ENCODE data around the gene ZNF646.

Gene ZNF646

DNA sequence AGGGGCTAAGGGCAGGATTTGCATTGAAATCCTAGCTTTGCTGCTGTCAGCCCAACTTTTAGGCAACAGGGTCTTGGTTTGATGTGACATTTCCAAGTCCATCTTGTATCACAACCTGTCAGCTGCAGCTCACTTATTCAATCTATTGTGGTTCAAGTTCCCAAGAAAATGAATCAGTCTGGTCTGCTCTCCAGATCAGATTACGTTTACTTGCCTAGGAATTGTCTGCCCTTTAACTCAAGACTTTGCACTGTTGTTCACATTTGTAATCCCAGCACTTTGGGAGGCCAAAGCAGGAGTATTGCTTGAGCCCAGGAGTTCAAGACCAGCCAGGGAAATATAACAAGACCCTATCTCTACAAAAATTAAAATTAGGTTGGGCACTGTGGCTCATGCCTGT lies 30.9 kb upstream of the ZNF646 start:
- no peak overlapping the region for H3K27ac ChIP-seq (ENCODE audit: low read length)
- no peaks in the 10 kb centered on the region for H3K4me1 ChIP-seq (ENCODE audit: control insufficient read depth, low read depth, low read length)
- H3K4me3 ChIP-seq (ENCODE audit: low read length), result no peak overlapping the region
- no peaks in the 10 kb centered on the region for H3K9me3 ChIP-seq (ENCODE audit: control insufficient read depth, low read depth, low read length)
- no peaks in the 10 kb centered on the region for H3K36me3 ChIP-seq (ENCODE audit: control insufficient read depth, low read depth, low read length)
- H3K27me3 ChIP-seq (ENCODE audit: control insufficient read depth, insufficient read depth, low read length), result no peaks in the 10 kb centered on the region
- no peak overlapping the region for H3K9ac ChIP-seq (ENCODE audit: low read length)

DNA sequence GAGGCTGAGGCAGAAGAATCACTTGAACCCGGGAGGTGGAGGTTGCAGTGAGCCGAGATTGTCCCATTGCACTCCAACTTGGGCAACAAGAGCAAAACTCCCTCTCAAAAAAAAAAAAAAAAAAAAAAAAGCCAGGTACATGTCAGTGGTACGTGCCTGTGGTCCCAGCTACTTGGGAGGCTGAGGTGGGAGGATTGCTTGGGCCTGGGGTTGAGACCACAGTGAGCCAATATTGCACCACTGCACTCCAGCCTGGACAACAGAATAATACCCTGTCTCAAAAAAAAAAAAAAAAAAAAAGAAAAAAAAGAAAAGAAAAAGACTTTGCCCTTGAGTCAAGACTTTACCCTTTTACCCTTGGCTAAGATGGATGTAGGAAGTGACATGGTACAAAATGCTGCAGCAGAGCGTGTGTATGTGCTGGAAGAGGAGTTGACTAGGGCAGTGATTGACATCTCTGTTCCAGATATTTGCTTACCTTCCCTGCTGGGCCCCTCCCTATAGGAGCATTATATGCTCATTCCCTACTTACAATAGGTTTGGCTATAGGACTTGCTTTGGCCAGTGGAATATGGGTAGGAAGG lies 30.2 kb upstream of the ZNF646 start:
- no peaks in the 10 kb centered on the region for H3K4me1 ChIP-seq (ENCODE audit: control insufficient read depth, low read depth, low read length)
- no peaks in the 10 kb centered on the region for H3K27me3 ChIP-seq (ENCODE audit: control insufficient read depth, insufficient read depth, low read length)
- no peak overlapping the region for H3K9ac ChIP-seq (ENCODE audit: low read length)
- H3K4me3 ChIP-seq (ENCODE audit: low read length), result no peak overlapping the region
- H3K36me3 ChIP-seq (ENCODE audit: control insufficient read depth, low read depth, low read length), result no peaks in the 10 kb centered on the region
- H3K9me3 ChIP-seq (ENCODE audit: control insufficient read depth, low read depth, low read length), result no peaks in the 10 kb centered on the region
- no peak overlapping the region for H3K27ac ChIP-seq (ENCODE audit: low read length)

DNA sequence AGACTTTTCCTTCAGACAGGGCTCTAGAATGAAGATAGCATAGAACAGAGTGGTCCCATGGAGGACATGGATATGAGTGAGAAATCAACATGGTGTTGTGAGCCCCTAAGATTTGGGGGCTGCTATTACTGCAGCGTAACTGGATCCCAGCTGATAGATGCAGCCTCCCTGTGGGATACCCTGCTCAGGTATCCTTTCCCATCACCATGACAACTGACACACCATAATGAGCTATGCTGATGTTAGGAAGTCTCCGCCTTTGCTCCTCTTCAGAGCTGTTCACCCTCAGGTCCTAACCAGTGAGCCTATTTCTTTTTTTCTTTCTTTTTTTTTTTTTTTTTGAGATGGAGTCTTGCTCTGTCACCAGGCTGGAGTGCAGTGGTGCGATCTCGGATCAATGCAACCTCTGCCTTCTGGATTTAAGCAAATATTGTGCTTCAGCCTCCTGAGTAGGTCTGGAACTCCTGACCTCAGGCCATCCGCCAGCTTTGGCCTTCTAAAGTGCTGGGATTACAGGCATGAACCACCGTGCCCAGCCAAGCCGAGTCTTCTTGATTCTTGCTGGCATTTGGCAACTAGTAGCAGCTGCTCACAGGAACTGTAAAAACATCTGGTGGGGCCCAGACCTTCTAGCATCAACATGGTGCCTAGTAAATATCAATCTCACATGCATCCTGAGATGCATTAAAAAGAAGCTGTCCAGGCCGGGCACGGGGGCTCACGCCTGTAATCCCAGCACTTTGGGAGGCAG lies 23.8 kb upstream of the ZNF646 start:
- Histone ChIP-seq H3K4me3 (ENCODE audit: low read length) (no peak overlapping the region), H3K27ac (ENCODE audit: low read length) (no peak overlapping the region), H3K9ac (ENCODE audit: low read length) (no peak overlapping the region), H3K36me3 (ENCODE audit: control insufficient read depth, low read depth, low read length) (no peaks in the 10 kb centered on the region), H3K4me1 (ENCODE audit: control insufficient read depth, low read depth, low read length) (no peaks in the 10 kb centered on the region), H3K27me3 (ENCODE audit: control insufficient read depth, insufficient read depth, low read length) (no peaks in the 10 kb centered on the region), H3K9me3 (ENCODE audit: control insufficient read depth, low read depth, low read length) (no peaks in the 10 kb centered on the region)

DNA sequence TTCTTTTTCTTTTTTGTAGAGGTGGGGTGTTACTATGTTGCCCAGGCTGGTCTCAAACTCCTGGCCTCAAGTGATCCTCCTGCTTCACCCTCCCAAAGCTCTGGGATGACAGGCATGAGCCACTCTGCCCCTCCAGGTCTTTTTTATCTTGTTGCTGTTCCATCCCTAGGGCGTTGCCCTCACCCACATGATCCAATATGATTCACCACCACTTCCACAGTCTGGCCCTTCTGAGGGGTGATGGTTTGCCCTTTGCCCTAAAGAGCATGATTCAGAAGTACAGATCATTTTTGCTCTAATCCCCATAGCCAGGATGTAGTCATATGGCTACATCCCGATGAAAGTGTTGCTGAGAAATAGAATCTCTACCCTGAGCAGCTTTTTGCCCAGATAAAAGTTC lies 22.1 kb upstream of the ZNF646 start:
- no peak overlapping the region for H3K27ac ChIP-seq (ENCODE audit: low read length)
- H3K4me3 ChIP-seq (ENCODE audit: low read length), result no peak overlapping the region
- no peaks in the 10 kb centered on the region for H3K36me3 ChIP-seq (ENCODE audit: control insufficient read depth, low read depth, low read length)
- H3K9me3 ChIP-seq (ENCODE audit: control insufficient read depth, low read depth, low read length), result no peaks in the 10 kb centered on the region
- peaks cover 3% of the 10 kb centered on the region for H3K4me1 ChIP-seq (ENCODE audit: control insufficient read depth, low read depth, low read length)
- H3K27me3 ChIP-seq (ENCODE audit: control insufficient read depth, insufficient read depth, low read length), result no peaks in the 10 kb centered on the region
- H3K9ac ChIP-seq (ENCODE audit: low read length), result no peak overlapping the region

DNA sequence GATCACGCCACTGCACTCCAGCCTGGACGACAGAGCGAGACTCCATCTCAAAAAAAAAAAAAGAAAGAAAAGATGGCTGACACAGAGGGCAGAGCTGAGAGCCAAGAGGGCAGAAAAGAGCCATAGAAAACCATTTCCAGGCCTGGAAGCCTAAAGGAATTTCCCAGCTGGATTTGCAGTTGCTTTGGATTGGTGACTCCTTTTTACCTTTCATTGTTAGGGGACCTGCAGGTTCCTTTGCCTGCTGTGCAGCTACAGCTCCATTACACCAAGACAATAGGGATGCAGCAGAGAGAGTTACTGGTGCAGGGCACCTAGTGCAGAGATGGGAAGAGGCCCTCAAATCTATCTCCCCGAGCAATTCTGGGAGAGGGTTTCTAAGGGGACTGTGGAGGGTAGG lies 18.6 kb upstream of the ZNF646 start:
- Histone ChIP-seq H3K9me3 (ENCODE audit: control insufficient read depth, low read depth, low read length) (no peaks in the 10 kb centered on the region), H3K9ac (ENCODE audit: low read length) (no peak overlapping the region), H3K36me3 (ENCODE audit: control insufficient read depth, low read depth, low read length) (peaks cover 5% of the 10 kb centered on the region), H3K4me1 (ENCODE audit: control insufficient read depth, low read depth, low read length) (peaks cover 3% of the 10 kb centered on the region), H3K27me3 (ENCODE audit: control insufficient read depth, insufficient read depth, low read length) (no peaks in the 10 kb centered on the region), H3K27ac (ENCODE audit: low read length) (no peak overlapping the region), H3K4me3 (ENCODE audit: low read length) (no peak overlapping the region)

DNA sequence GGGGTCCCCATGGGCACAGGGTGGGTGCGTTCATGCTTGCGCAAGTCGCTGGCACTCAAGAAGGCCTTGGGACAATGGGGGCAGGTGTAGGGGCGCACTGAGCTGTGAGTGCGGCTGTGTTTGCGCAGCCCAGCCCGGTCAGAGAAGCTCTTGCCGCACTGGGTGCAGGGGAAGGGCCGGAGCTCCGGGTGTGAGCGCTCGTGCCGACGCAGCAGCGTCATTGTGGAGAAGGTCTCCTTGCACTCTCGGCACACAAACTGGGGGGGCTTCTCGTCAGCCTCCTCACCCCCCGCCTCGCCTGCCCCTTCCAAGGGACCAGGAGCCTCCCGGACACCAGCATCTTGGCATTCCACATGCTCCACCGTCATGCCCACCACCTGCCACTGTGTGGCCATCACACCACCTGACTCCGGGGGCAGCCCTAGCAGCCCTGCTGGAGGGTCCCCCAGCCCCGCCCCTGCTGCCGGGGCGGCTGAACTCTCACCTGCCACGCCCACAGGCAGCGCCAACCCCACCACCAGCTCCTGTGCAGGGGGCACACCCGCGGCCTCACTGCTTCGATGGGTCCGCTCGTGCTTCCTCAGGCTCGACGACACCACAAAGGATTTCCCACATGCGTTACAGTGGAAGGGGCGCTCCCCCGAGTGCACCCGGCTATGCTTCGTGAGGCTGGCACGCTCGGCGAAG lies 13.0 kb upstream of the ZNF646 start:
- Histone ChIP-seq H3K27ac (ENCODE audit: low read length) (no peak overlapping the region), H3K4me3 (ENCODE audit: low read length) (no peak overlapping the region), H3K9me3 (ENCODE audit: control insufficient read depth, low read depth, low read length) (no peaks in the 10 kb centered on the region), H3K9ac (ENCODE audit: low read length) (no peak overlapping the region), H3K27me3 (ENCODE audit: control insufficient read depth, insufficient read depth, low read length) (no peaks in the 10 kb centered on the region), H3K4me1 (ENCODE audit: control insufficient read depth, low read depth, low read length) (no peaks in the 10 kb centered on the region), H3K36me3 (ENCODE audit: control insufficient read depth, low read depth, low read length) (peaks cover 19% of the 10 kb centered on the region)

DNA sequence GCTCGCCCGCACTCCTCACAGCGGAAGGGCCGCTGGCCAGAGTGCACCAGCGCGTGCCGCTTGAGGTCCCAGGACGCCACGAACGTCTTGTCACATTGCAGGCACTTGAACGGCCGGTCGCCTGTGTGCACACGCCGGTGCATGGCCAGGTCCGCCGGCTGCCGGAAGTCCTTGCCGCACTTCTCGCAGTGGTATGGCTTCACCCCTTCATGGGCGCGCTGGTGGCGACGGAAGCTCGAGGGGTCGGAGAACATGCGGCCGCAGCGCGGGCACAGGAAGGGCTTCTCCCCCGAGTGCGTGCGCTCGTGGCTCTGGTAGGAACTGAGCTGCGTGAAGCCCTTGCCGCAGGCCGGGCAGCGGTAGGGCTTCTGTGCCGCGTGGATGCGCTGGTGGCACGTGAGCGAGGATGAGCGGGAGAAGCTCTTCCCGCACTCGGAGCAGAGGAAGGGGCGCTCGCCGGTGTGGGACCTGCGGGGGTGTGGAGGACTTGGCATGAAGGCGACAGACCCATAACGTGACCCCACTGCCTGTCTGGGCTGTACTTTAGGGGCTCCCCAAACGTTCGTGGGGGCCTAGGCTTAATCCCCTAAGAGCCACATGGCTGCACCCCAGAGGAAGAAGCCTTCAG lies 12.3 kb upstream of the ZNF646 start:
- Histone ChIP-seq H3K4me1 (ENCODE audit: control insufficient read depth, low read depth, low read length) (no peaks in the 10 kb centered on the region), H3K9me3 (ENCODE audit: control insufficient read depth, low read depth, low read length) (no peaks in the 10 kb centered on the region), H3K27ac (ENCODE audit: low read length) (no peak overlapping the region), H3K9ac (ENCODE audit: low read length) (no peak overlapping the region), H3K36me3 (ENCODE audit: control insufficient read depth, low read depth, low read length) (peaks cover 19% of the 10 kb centered on the region), H3K4me3 (ENCODE audit: low read length) (no peak overlapping the region), H3K27me3 (ENCODE audit: control insufficient read depth, insufficient read depth, low read length) (no peaks in the 10 kb centered on the region)

DNA sequence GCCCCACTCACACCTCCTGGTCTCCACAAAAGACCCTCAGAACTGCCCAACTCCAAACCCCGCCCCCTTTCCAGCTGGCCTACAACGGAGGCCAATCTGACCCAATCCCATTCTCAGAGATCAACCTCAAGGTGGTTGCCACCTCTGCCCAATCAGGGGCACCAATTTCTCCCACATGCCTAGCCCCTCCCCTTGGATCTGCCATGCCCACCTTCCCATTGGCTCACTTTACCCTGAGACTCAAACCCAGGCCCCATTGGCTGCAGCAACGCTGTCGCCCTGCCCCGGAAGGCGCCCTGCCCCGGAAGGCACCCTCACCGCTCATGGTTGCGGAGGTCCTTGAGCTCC lies 10.8 kb upstream of the ZNF646 start:
- H3K36me3 ChIP-seq (ENCODE audit: control insufficient read depth, low read depth, low read length), result peaks cover 19% of the 10 kb centered on the region
- H3K27ac ChIP-seq (ENCODE audit: low read length), result no peak overlapping the region
- no peak overlapping the region for H3K4me3 ChIP-seq (ENCODE audit: low read length)

DNA sequence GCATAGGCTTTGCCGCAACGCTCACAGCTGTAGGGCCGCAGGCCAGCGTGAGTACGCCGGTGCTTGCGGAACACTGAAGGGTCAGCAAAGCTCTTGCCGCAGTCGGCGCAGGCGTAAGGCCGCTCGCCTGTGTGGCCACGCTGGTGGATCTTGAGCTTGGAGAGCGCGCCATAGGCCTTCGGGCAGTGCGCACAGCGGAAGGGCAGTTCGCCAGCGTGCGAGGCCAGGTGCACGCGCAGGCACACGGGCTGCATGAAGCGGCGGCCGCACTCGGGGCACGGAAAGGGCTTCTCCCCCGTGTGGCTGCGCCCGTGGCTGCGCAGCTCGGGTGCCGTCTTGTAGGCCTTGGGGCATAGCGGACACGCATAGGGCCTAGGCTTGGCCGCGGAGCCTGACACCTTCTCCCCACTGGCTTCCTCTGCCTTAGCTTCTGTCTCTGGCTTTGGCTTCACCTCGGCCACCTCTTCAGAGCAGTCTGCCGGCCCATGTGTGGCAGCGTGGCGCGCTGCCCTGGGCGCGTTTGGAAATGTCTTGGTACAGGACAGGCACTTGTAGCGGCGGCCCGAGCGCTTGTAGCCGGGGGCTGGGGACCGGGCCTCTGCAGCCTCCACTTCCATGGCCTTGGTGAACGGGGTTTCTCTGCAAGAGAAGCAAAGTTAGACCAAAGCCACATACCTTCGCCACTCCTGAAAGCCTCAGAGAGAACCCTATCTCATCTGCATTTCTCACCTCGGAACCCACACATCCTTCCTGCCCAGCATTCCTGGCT lies 10.2 kb upstream of the ZNF646 start:
- no peak overlapping the region for H3K9ac ChIP-seq (ENCODE audit: low read length)

More for the DNA sequence above, 10.8 kb upstream of the ZNF646 start:
- H3K4me1 ChIP-seq (ENCODE audit: control insufficient read depth, low read depth, low read length), result no peaks in the 10 kb centered on the region
- H3K27me3 ChIP-seq (ENCODE audit: control insufficient read depth, insufficient read depth, low read length), result no peaks in the 10 kb centered on the region
- no peak overlapping the region for H3K9ac ChIP-seq (ENCODE audit: low read length)
- no peaks in the 10 kb centered on the region for H3K9me3 ChIP-seq (ENCODE audit: control insufficient read depth, low read depth, low read length)

DNA sequence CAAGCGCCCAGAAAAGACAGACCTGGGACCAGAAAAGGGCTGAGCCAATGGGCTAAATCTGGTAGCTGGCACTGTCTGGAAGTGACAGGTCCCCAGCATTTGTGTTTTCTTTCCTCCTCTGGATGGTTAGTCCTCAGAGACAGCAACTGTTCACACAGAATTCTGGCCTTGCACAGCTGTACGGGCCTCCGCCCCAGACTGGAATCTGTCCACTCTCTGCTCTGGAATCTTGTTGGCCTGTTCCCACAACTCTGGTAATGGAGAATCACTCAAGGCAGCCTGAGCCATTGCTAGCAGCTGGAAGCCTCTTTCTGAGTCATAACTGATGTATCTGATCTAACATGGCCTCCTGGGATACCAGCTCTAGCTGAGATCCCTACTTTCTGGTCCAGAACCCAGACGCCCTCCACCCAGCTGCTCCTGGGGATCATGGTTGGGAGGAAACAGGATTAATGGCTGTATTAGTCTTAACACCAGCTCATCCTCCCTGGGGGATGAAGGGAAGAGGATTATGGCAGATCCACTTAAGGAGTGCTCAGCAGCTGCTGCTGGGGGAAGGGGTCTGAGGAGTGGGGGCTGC lies 9.2 kb upstream of the ZNF646 start:
- no peaks in the 10 kb centered on the region for H3K27me3 ChIP-seq (ENCODE audit: control insufficient read depth, insufficient read depth, low read length)
- H3K4me1 ChIP-seq (ENCODE audit: control insufficient read depth, low read depth, low read length), result no peaks in the 10 kb centered on the region
- H3K9ac ChIP-seq (ENCODE audit: low read length), result no peak overlapping the region
- H3K36me3 ChIP-seq (ENCODE audit: control insufficient read depth, low read depth, low read length), result peaks cover 19% of the 10 kb centered on the region
- H3K9me3 ChIP-seq (ENCODE audit: control insufficient read depth, low read depth, low read length), result no peaks in the 10 kb centered on the region
- H3K27ac ChIP-seq (ENCODE audit: low read length), result no peak overlapping the region
- no peak overlapping the region for H3K4me3 ChIP-seq (ENCODE audit: low read length)

More for the DNA sequence above, 10.2 kb upstream of the ZNF646 start:
- Histone ChIP-seq H3K27ac (ENCODE audit: low read length) (no peak overlapping the region), H3K9me3 (ENCODE audit: control insufficient read depth, low read depth, low read length) (no peaks in the 10 kb centered on the region), H3K36me3 (ENCODE audit: control insufficient read depth, low read depth, low read length) (peaks cover 19% of the 10 kb centered on the region), H3K27me3 (ENCODE audit: control insufficient read depth, insufficient read depth, low read length) (no peaks in the 10 kb centered on the region), H3K4me3 (ENCODE audit: low read length) (no peak overlapping the region), H3K4me1 (ENCODE audit: control insufficient read depth, low read depth, low read length) (no peaks in the 10 kb centered on the region)

DNA sequence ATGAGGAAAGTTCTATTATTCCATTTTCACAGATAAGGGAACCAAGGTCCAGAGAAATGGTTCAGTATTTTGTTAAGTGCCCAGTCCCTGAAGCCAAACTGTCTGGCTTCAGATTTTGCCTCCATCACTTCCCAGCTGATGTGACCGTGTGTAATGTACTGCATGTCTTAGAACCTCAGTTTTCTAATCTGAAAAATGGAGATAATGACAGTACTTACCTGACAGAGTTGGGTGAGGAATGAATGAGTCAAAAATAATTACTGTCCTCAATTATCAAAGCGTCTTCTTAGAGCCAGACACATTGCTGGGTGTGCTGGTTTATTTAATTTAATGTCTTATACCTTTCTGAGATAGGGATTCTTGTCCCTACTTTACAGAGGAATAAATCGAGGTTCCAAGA lies 6.9 kb upstream of the ZNF646 start:
- no peaks in the 10 kb centered on the region for H3K9me3 ChIP-seq (ENCODE audit: control insufficient read depth, low read depth, low read length)
- H3K4me3 ChIP-seq (ENCODE audit: low read length), result no peak overlapping the region
- H3K9ac ChIP-seq (ENCODE audit: low read length), result no peak overlapping the region
- H3K27ac ChIP-seq (ENCODE audit: low read length), result no peak overlapping the region
- no peaks in the 10 kb centered on the region for H3K27me3 ChIP-seq (ENCODE audit: control insufficient read depth, insufficient read depth, low read length)
- H3K36me3 ChIP-seq (ENCODE audit: control insufficient read depth, low read depth, low read length), result peaks cover 5% of the 10 kb centered on the region
- H3K4me1 ChIP-seq (ENCODE audit: control insufficient read depth, low read depth, low read length), result peaks cover 6% of the 10 kb centered on the region

Measured in iPS-18a (cell line).